ENCODE data around the gene PTMA.
A peak's percentile ranks its signal among the peaks of the same experiment; 100 is the strongest.

The PTMA gene

GRCh38 chr2:231677632-231678104, 30.7 kb upstream of the PTMA start:
- TF ChIP-seq, protein P1, sequence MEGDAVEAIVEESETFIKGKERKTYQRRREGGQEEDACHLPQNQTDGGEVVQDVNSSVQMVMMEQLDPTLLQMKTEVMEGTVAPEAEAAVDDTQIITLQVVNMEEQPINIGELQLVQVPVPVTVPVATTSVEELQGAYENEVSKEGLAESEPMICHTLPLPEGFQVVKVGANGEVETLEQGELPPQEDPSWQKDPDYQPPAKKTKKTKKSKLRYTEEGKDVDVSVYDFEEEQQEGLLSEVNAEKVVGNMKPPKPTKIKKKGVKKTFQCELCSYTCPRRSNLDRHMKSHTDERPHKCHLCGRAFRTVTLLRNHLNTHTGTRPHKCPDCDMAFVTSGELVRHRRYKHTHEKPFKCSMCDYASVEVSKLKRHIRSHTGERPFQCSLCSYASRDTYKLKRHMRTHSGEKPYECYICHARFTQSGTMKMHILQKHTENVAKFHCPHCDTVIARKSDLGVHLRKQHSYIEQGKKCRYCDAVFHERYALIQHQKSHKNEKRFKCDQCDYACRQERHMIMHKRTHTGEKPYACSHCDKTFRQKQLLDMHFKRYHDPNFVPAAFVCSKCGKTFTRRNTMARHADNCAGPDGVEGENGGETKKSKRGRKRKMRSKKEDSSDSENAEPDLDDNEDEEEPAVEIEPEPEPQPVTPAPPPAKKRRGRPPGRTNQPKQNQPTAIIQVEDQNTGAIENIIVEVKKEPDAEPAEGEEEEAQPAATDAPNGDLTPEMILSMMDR (IDR thresholded peaks at IDR 0.05; ENCODE audit: low read depth, low read length, missing control alignments) = peak; percentile 86
- in situ Hi-C loops (cut with HindIII; ENCODE audit: low sequenced_read_pairs) = no loop called here
- peak; percentile 77 for DNase-seq (ENCODE audit: low read depth)
- no peak overlapping the region for H3K4me3 ChIP-seq (ENCODE audit: low read depth, low read length)

DNA sequence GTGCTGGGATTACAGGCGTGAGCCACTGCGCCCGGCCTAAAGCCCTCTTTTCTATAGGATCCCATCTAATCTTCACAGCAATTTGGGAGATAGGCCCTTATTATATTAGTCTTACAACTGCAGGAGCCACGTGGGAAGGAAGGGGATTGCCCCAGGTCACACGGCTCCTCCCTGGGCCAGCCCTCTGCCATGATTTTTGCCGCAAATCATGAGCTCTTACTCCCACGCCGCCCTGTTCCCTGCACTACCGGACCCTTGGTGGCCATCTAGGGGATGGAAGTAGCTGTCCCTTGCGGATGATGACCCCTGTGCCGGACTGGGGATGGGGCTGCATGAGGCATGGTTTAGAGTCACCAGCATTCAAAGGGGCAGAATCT, 28.4 kb upstream of the PTMA start:
- TF ChIP-seq, protein P1 (IDR thresholded peaks at IDR 0.05; ENCODE audit: low read depth, low read length, missing control alignments) = no peak
- in situ Hi-C loops (cut with HindIII; ENCODE audit: low sequenced_read_pairs) = no loop called here
- DNase-seq (ENCODE audit: low read depth) = no peak
- H3K4me3 ChIP-seq (ENCODE audit: low read depth, low read length) = no peak overlapping the region

- H3K4me3 ChIP-seq (ENCODE audit: low read depth, low read length) = peak overlapping the region; percentile 30
- no peak for DNase-seq (ENCODE audit: low read depth)
- TF ChIP-seq, protein P1 (IDR thresholded peaks at IDR 0.05; ENCODE audit: low read depth, low read length, missing control alignments) = no peak
- in situ Hi-C loops (cut with HindIII; ENCODE audit: low sequenced_read_pairs) = no loop called here
Measured at GRCh38 chr2:231680285-231680991, 27.9 kb upstream of the PTMA start.

- TF ChIP-seq, protein P1 (IDR thresholded peaks at IDR 0.05; ENCODE audit: low read depth, low read length, missing control alignments) = no peak
- DNase-seq (ENCODE audit: low read depth) = no peak
- in situ Hi-C loops (cut with HindIII; ENCODE audit: low sequenced_read_pairs) = no loop called here
- peak overlapping the region; percentile 30 for H3K4me3 ChIP-seq (ENCODE audit: low read depth, low read length)
Measured at GRCh38 chr2:231680992-231681852, 27.1 kb upstream of the PTMA start.

GRCh38 chr2:231682603-231683291, 25.6 kb upstream of the PTMA start:
- TF ChIP-seq, protein P1 (IDR thresholded peaks at IDR 0.05; ENCODE audit: low read depth, low read length, missing control alignments) = no peak
- DNase-seq (ENCODE audit: low read depth) = no peak
- in situ Hi-C loops (cut with HindIII; ENCODE audit: low sequenced_read_pairs) = no loop called here
- H3K4me3 ChIP-seq (ENCODE audit: low read depth, low read length) = no peak overlapping the region
